ENCODE results near the gene SELENOM.

GRCh38 chr22:31075961-31076360, 31.4 kb downstream of the SELENOM start:
- TF ChIP-seq CTCF (IDR thresholded peaks at IDR 0.05; ENCODE audit: insufficient read depth, low read length) (no peak), POLR2AphosphoS5 (IDR thresholded peaks at IDR 0.05; ENCODE audit: low read depth) (no peak)
